ENCODE data around the gene ANKRD10.

The ANKRD10 gene

GRCh38 chr13:110944968-110945927, 30.4 kb upstream of the ANKRD10 start:
- DNase-seq (ENCODE audit: extremely low read depth in 1 of 2, low read depth in 1 of 2): no peak

GRCh38 chr13:110944121-110944967, 29.5 kb upstream of the ANKRD10 start:
- no peak for DNase-seq (ENCODE audit: extremely low read depth in 1 of 2, low read depth in 1 of 2)

GRCh38 chr13:110942248-110942981, 27.5 kb upstream of the ANKRD10 start:
- DNase-seq (ENCODE audit: extremely low read depth in 1 of 2, low read depth in 1 of 2): no peak

DNA sequence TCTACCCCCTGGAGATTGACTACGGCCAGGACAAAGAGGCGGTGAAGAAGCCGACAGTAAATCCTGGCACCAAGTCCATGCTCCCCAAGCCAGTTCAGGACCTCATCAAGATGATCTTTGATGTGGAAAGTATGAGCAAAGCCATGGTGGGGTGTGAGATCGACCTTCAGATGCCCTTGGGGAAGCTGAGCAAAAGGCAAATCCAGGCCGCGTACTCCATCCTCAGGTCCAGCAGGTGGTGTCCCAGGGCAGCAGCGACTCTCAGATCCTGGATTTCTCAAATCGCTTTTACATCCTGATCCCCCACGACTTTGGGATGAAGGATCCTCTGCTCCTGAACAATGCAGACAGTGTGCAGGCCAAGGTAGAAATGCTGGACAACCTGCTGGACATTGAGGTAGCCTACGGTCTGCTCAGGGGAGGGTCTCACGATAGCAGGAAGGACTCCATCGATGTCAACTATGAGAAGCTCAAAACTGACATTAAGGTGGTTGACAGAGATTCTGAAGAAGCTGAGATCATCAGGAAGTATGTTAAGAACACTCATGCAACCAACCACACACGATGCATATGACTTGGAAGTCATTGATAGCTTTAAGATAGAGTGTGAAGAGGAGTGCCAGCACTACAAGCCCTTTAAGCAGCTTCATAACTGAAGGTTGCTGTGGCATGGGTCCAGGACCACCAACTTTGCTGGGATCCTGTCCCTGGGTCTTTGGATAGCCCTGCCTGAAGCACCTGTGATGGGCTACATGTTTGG, 24.0 kb upstream of the ANKRD10 start:
- DNase-seq (ENCODE audit: extremely low read depth in 1 of 2, low read depth in 1 of 2): no peak

GRCh38 chr13:110937511-110938285, 22.8 kb upstream of the ANKRD10 start:
- no peak for DNase-seq (ENCODE audit: extremely low read depth in 1 of 2, low read depth in 1 of 2)

GRCh38 chr13:110936519-110936918, 21.6 kb upstream of the ANKRD10 start:
- no peak for DNase-seq (ENCODE audit: extremely low read depth in 1 of 2, low read depth in 1 of 2)

GRCh38 chr13:110932588-110932987, 17.7 kb upstream of the ANKRD10 start:
- no peak for DNase-seq (ENCODE audit: extremely low read depth in 1 of 2, low read depth in 1 of 2)

GRCh38 chr13:110929104-110929777, 14.4 kb upstream of the ANKRD10 start:
- DNase-seq (ENCODE audit: extremely low read depth in 1 of 2, low read depth in 1 of 2): no peak

DNA sequence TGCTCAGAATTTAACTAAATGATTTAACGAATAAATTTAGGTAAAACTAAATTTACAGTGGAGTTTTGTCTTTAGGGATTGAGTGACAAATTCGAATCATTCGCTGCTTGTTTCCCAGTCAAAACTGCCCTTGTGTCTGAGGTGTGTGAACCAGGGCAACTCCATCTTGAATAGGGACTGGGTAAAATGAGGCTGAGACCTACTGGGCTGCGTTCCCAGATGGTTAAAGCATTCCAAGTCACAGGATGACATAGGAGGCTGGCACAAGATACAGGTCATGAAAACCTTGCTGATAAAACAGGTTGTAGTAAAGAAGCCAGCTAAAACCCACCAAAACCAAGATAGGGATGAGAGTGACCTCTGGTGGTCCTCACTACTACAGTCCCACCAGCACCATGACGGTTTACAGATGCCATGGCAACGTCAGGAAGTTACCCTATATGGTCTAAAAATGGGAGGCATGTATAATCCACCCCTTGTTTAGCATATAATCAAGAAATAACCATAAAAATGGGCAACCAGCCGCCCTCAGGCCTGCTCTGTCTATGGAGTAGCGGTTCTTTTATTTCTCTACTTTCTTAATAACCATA, 10.2 kb upstream of the ANKRD10 start:
- no peak for DNase-seq (ENCODE audit: extremely low read depth in 1 of 2, low read depth in 1 of 2)

- no peak for DNase-seq (ENCODE audit: extremely low read depth in 1 of 2, low read depth in 1 of 2)
Measured at GRCh38 chr13:110924639-110924934, 9.7 kb upstream of the ANKRD10 start.

DNA sequence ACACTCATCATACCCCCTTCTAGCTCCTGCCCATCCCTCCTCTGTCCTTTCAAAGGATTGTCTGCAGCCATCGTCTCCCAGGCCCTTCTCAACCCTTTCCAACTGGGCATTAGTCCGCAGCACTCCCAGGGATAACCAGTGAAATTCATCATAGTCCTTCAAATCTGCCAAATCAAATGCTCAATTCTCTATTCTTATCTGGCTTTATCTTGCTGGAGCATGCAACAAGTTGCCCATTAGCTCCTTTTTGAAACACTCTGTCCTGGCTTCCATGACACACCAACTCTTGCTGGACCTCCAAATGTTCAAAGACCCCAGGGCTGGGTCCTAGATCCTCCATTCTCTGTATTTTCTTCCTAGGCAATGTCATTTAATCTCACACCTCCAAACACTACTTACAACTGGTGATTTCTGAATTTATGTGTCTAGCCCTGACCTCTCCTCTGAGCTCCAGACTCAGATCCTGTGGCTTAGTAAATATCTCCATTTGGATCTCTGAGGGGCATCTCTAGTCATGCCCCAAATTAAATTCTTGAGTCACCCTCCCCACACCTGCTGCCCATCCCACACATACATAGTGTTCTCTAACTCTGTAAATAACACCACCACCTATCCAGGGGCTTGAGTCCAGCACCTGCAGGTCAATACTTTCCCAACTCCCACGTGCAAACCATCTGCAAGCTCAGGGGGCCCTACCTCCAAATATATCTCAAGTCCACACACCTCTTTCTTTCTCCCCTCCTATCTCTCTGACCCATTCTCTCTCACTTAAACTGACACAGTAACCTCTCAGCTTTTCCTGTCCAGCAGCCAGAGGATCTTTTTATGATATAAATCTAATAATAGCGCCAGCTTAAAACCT, 9.1 kb upstream of the ANKRD10 start:
- no peak for DNase-seq (ENCODE audit: extremely low read depth in 1 of 2, low read depth in 1 of 2)

DNA sequence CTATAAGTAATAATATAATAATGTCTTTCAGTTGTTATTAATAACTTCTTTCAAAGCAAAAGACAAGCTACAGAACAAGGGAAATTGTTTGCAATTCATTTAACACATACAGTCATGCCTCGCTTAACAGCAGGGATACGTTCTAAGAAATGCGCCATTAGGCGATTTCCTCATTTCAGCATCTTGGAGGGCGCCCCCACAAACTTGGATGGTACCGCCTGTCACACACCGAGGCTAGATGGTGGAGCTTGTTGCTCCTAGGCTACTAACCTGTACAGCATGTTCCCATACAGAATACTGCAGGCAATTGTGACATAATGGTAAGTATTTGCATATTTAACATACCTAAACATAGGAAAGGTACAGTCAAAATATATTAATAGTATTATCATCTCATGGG, 8.2 kb upstream of the ANKRD10 start:
- DNase-seq (ENCODE audit: extremely low read depth in 1 of 2, low read depth in 1 of 2): no peak

DNA sequence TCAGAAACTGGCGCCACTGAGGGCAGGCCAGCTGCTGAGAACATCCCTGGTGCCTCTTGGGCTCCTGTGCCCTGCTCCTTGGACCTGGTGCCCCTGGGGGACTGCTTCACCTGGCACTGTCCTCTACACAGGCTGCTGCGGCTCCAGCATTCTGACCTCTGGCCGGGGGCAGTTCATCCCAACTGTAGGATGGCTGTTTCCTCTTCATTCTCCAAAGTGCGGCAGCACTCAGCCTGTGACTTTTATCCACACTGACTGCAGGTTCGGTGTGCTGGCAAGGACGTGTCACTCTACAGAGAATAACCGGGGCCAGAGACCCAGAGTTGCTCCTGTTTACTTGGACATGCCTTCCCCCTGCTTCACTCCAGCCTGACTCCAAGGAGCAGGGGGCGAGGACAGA, 7.6 kb upstream of the ANKRD10 start:
- no peak for DNase-seq (ENCODE audit: extremely low read depth in 1 of 2, low read depth in 1 of 2)

DNA sequence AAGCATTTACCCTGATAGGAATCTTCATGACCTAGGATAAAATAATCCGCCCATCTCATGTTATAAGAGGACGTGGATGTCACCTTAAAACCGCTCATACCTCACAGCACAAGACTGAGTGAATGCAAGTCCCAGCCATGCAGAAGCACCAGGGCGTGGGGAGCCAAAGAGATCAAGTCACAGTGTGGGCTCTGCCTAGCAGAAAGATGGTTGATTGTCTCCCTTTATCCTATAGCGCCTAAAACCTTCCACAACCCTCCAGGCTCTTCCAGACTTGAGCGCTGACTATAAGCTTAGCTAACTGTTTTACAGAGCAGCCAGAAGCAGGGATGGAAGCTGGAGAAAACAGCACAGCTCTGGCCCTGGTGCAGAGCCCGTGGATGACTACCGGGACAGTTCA, 6.8 kb upstream of the ANKRD10 start:
- DNase-seq (ENCODE audit: extremely low read depth in 1 of 2, low read depth in 1 of 2): no peak

- no peak for DNase-seq (ENCODE audit: extremely low read depth in 1 of 2, low read depth in 1 of 2)
Measured at GRCh38 chr13:110921209-110921608, 6.3 kb upstream of the ANKRD10 start.

DNA sequence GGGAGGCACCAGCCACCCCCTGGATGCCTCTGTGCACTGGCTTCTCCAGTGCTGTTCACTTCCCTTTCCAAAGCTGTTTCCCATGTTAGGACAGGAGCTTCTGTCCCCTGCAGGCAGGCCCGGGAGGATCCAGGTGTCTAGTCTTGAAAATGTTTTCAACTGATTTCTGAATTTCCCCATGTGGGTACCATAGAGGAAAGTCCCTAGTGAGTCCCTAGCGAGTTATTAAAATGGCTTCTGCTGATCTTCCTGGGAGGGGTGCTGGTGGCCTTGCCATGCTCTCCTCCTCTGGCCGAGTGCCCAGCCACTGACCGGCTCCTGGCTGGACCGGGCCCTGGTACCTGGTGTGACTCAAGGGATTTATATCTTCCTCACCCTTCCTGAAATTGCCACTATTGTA, 5.2 kb upstream of the ANKRD10 start:
- no peak for DNase-seq (ENCODE audit: extremely low read depth in 1 of 2, low read depth in 1 of 2)

DNA sequence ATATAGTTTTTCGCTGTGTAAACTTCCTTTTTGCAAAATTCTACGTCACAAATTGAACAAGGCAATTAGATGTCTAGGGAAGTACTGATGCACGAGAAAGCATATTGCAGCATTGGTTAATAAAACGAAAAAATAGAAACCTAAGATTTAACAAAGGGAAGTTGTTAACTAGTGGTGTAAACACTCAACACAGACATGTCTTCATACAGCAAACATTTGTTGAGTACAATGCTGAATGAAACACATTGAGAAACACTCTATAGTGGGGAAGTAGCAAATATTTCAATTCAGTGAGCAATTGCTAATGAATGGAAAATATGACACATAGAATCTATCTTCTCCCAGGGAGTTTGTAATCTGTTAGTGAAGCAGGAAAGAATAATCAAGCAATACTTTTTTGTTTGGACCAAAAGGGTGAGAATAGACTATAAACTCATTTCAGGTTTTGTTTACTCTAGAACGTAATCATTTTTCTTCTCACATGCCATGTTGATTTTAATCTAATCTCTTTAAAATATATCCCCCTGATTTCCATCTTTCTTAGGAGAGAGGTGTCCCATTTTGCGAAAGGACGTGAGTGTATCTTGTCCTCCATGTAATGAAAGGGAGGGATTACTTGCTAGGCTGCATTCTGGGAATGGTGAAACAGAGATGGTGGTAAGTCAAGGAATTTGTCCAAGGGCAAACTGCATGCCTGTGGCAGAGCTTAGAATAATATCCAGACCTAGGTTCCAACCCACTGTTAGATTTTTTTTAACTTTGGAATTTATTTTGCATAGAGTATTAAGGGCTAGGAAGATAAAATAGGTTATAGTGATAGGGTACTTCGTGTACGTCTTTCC, 1.7 kb upstream of the ANKRD10 start:
- DNase-seq (ENCODE audit: extremely low read depth in 1 of 2, low read depth in 1 of 2): no peak

Data from activated CD8-positive, alpha-beta memory T cell treated with anti-CD3 and anti-CD28 coated beads for 1 hour (primary cell).